Measurements from ENCODE around the gene ARNT2.

DNA sequence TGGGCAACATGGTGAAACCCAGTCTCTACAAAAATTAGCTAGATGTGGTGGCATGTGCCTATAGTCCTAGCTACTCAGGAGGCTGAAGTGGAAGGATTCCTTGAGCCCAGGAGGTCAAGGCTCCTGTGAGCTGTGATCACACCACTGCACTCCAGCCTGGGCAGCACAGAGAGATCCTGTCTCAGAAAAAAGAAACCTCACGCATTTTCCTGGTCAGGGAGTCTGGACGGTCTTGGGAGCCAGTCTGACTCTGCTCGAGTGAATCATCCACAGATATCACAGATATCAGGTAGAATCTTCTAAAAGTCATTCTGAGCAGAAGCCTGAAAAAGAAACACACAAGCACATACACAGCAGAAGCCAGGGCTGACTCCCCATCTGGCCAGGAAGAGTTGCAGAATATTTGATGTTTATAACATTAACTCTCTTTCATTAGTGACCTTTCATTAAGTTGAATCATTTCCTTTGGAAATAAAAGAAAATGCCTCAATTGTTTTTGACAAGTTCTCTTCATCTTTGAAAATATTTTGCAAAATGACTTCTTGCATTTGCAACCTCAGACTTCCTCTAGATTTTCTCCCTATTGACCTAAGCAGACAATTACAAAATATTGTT is 234.5 kb downstream of the ARNT2 start:
- no peak for TF ChIP-seq GATA3 (IDR thresholded peaks at IDR 0.05; ENCODE audit: low read depth, low read length)
- TF ChIP-seq GATA2 (IDR thresholded peaks at IDR 0.05; ENCODE audit: low read depth, low read length) = no peak
